H9 (cell line): ENCODE data around the gene FHOD3. TPM values are rescaled to one million over a fixed set of nuclear protein-coding genes. Genes with fewer than 3 reads are reported as not detected.

Source experiments
- DNase-seq: peaks from one replicate; pipeline ENCODE4 v3.0.0-alpha.2; 2017
- H2AFZ ChIP-seq: one replicate; pipeline ENCODE4 v1.6.1; 2013; ENCODE audit warnings: mild to moderate bottlenecking, low read length, control low read depth, moderate library complexity
- H2AK5ac ChIP-seq: 2 replicates; pipeline ENCODE4 v1.6.1; 2013; ENCODE audit warnings: low read length, control low read depth, mixed read lengths; ENCODE audit not compliant: insufficient read length
- H2BK120ac ChIP-seq: one replicate; pipeline ENCODE4 v1.6.1; 2013; ENCODE audit warnings: low read depth, mild to moderate bottlenecking, low read length, control low read depth, inconsistent platforms; ENCODE audit not compliant: poor library complexity, severe bottlenecking
- H2BK12ac ChIP-seq: 2 replicates; pipeline ENCODE4 v1.6.1; 2013; ENCODE audit warnings: low read length, control low read depth, mixed read lengths, low read depth; ENCODE audit not compliant: insufficient read length
- H2BK15ac ChIP-seq: 2 replicates; pipeline ENCODE4 v1.6.1; 2013; ENCODE audit warnings: low read depth, low read length, control low read depth
- H2BK20ac ChIP-seq: one replicate; pipeline ENCODE4 v1.6.1; 2013; ENCODE audit warnings: low read depth, mild to moderate bottlenecking, low read length, control low read depth, inconsistent platforms; ENCODE audit not compliant: poor library complexity, severe bottlenecking
- H2BK5ac ChIP-seq: 2 replicates; pipeline ENCODE4 v1.6.1; 2013; ENCODE audit warnings: low read length, control low read depth, mixed read lengths; ENCODE audit not compliant: insufficient read length
- H3K14ac ChIP-seq: 2 replicates; pipeline ENCODE4 v1.6.1; 2013; ENCODE audit warnings: low read length, control low read depth; ENCODE audit not compliant: insufficient read depth
- H3K18ac ChIP-seq: 2 replicates; pipeline ENCODE4 v1.6.1; 2013; ENCODE audit warnings: low read depth, mild to moderate bottlenecking, mixed read lengths, low read length, control low read depth; ENCODE audit not compliant: insufficient read length
- H3K23ac ChIP-seq: 2 replicates; pipeline ENCODE4 v1.6.1; 2013; ENCODE audit warnings: low read length, control low read depth, mixed read lengths, low read depth; ENCODE audit not compliant: insufficient read length
- H3K23me2 ChIP-seq: 2 replicates; pipeline ENCODE4 v1.6.1; 2013; ENCODE audit warnings: low read depth, mild to moderate bottlenecking, mixed read lengths, low read length, control low read depth; ENCODE audit not compliant: insufficient read length, poor library complexity, severe bottlenecking
- H3K27ac ChIP-seq: 2 replicates; pipeline ENCODE4 v1.5.1; 2013; ENCODE audit warnings: low read length, control low read depth, mixed read lengths, low read depth; ENCODE audit not compliant: insufficient read length
- H3K27me3 ChIP-seq: 2 replicates; pipeline ENCODE4 v1.6.1; 2013; ENCODE audit warnings: low read length, control low read depth, inconsistent platforms; ENCODE audit not compliant: insufficient read depth
- H3K4ac ChIP-seq: 2 replicates; pipeline ENCODE4 v1.6.1; 2013; ENCODE audit warnings: low read depth, mild to moderate bottlenecking, control low read depth, inconsistent platforms, low read length, moderate library complexity
- H3K4me1 ChIP-seq: 2 replicates; pipeline ENCODE4 v1.6.1; 2013; ENCODE audit warnings: low read length, control low read depth, inconsistent platforms; ENCODE audit not compliant: insufficient read depth
- H3K4me2 ChIP-seq: 2 replicates; pipeline ENCODE4 v1.6.1; 2013; ENCODE audit warnings: low read length, control low read depth, mixed read lengths; ENCODE audit not compliant: insufficient read length, insufficient read depth
- H3K56ac ChIP-seq: 2 replicates; pipeline ENCODE4 v1.6.1; 2013; ENCODE audit warnings: low read depth, mild to moderate bottlenecking, mixed read lengths, low read length, control low read depth; ENCODE audit not compliant: insufficient read length
- H3K79me1 ChIP-seq: 2 replicates; pipeline ENCODE4 v1.6.1; 2013; ENCODE audit warnings: low read depth, mild to moderate bottlenecking, moderate library complexity, low read length, control low read depth, inconsistent platforms; ENCODE audit not compliant: insufficient read depth, poor library complexity, severe bottlenecking
- H3K79me2 ChIP-seq: 2 replicates; pipeline ENCODE4 v1.6.1; 2013; ENCODE audit warnings: low read length, control low read depth, inconsistent platforms; ENCODE audit not compliant: insufficient read depth
- H3K9ac ChIP-seq: 2 replicates; pipeline ENCODE4 v1.6.1; 2013; ENCODE audit warnings: low read length, control low read depth, mixed read lengths; ENCODE audit not compliant: insufficient read length; ENCODE audit errors: extremely low read depth
- H3K9me3 ChIP-seq: one replicate; pipeline ENCODE4 v1.6.1; 2013; ENCODE audit warnings: low read depth, low read length, inconsistent platforms; ENCODE audit not compliant: control insufficient read depth
- H3T11ph ChIP-seq: one replicate; pipeline ENCODE4 v1.6.1; 2013; ENCODE audit warnings: mild to moderate bottlenecking, low read length, control low read depth, inconsistent platforms
- H4K20me1 ChIP-seq: one replicate; pipeline ENCODE4 v1.6.1; 2013; ENCODE audit not compliant: control insufficient read depth, insufficient read length, insufficient read depth
- H4K5ac ChIP-seq: 2 replicates; pipeline ENCODE4 v1.6.1; 2013; ENCODE audit warnings: low read depth, mild to moderate bottlenecking, mixed read lengths, low read length, control low read depth; ENCODE audit not compliant: insufficient read length
- H4K8ac ChIP-seq: replicated peaks from 2 replicates; pipeline ENCODE4 v1.6.1; 2013; ENCODE audit warnings: low read length, control low read depth, mixed read lengths, low read depth; ENCODE audit not compliant: insufficient read length
- H4K91ac ChIP-seq: 2 replicates; pipeline ENCODE4 v1.6.1; 2013; ENCODE audit warnings: low read depth, mild to moderate bottlenecking, moderate library complexity, mixed read lengths, low read length, control low read depth; ENCODE audit not compliant: insufficient read length
- H3K27ac Mint-ChIP-seq, 3 experiments: 2 replicates in 2 of 3; 3 replicates in 1 of 3; pipeline ENCODE4 v1.8.0; 2020 to 2021; ENCODE audit warnings: mixed read lengths in 3 of 3, mild to moderate bottlenecking in 1 of 3, moderate library complexity in 1 of 3
- H3K27me3 Mint-ChIP-seq: 2 replicates; pipeline ENCODE4 v1.8.0; 2021; ENCODE audit warnings: low read depth, mild to moderate bottlenecking, moderate library complexity, mixed read lengths
- H3K36me3 Mint-ChIP-seq, 3 experiments: 2 replicates in 2 of 3; 3 replicates in 1 of 3; pipeline ENCODE4 v1.8.0; 2020 to 2021; ENCODE audit warnings: low read depth in 3 of 3, mixed read lengths in 3 of 3; ENCODE audit not compliant: insufficient read depth in 1 of 3
- H3K4me1 Mint-ChIP-seq, 2 experiments: 2 replicates each; pipeline ENCODE4 v1.8.0; 2020; ENCODE audit warnings: mixed read lengths in 2 of 2
- H3K4me3 Mint-ChIP-seq, 2 experiments: 2 replicates in 1 of 2; 3 replicates in 1 of 2; pipeline ENCODE4 v1.8.0; 2020 to 2021; ENCODE audit warnings: mild to moderate bottlenecking in 2 of 2, mixed read lengths in 2 of 2, moderate library complexity in 1 of 2
- H3K9me3 Mint-ChIP-seq, 2 experiments: 2 replicates in 1 of 2; 3 replicates in 1 of 2; pipeline ENCODE4 v1.8.0; 2020; ENCODE audit warnings: mild to moderate bottlenecking in 2 of 2, mixed read lengths in 2 of 2, moderate library complexity in 1 of 2
- CTCF ChIP-seq: fragments of 200-600 bp; sonication (generic); conservative IDR thresholded peaks from 3 replicates; pipeline ENCODE4 v1.8.0; 2021; ENCODE audit warnings: antibody characterized with exemption, mild to moderate bottlenecking
- WGBS: extraction: QIAGEN DNeasy Blood & Tissue Kit; methylation state at CpG from one replicate; pipeline ENCODE4 v1.1.7; 2013; ENCODE audit warnings: missing lambda C conversion rate, low lambda C conversion rate, mixed read lengths; ENCODE audit not compliant: insufficient read length; ENCODE audit errors: extremely low coverage; 5-methylcytosine and 5-hydroxymethylcytosine counted together
- total RNA-seq: library from RNA; stranded (reverse); gene quantifications from 2 replicates; pipeline ENCODE4 v1.2.1, GENCODE V29; 2021

FHOD3 gene
- total RNA-seq, 1 experiment from 2014 or later = 8.0 TPM

- Histone ChIP-seq H2BK20ac (no peak overlapping the region), H4K8ac (no peak overlapping the region), H3K23me2 (no peaks in the 10 kb centered on the region), H3K56ac (no peak overlapping the region), H3K27ac (no peak overlapping the region), H3K9me3 (no peaks in the 10 kb centered on the region), H3K14ac (no peak overlapping the region), H3K23ac (no peak overlapping the region), H4K91ac (no peak overlapping the region), H4K20me1 (no peaks in the 10 kb centered on the region), H2BK5ac (no peak overlapping the region), H3K4me1 (no peaks in the 10 kb centered on the region), H3K18ac (no peak overlapping the region), H3K9ac (no peak overlapping the region), H3K4me2 (no peak overlapping the region), H4K5ac (no peak overlapping the region), H3K27me3 (no peaks in the 10 kb centered on the region), H2BK120ac (no peak overlapping the region), H2AK5ac (no peak overlapping the region), H3T11ph (no peak overlapping the region), H2AFZ (no peak overlapping the region), H3K4ac (no peak overlapping the region), H3K79me1 (no peaks in the 10 kb centered on the region), H3K79me2 (no peaks in the 10 kb centered on the region), H2BK12ac (no peak overlapping the region), H2BK15ac (no peak overlapping the region)
- no CpG with 5 or more reads among the region's 2 CpGs for WGBS
- H3K27me3 Mint-ChIP-seq = no peaks in the 10 kb centered on the region
- H3K27ac Mint-ChIP-seq = peak overlapping the region; percentile 29 to 72 (median 57); a peak in 5 of 7 replicates
- no peak for TF ChIP-seq CTCF
- peaks cover 0 to 2% of the 10 kb centered on the region in 2 experiments; a peak in 2 of 5 replicates for H3K9me3 Mint-ChIP-seq
- H3K36me3 Mint-ChIP-seq = peaks cover 4 to 14% (median 13%) of the 10 kb centered on the region in 3 experiments; a peak in 5 of 7 replicates
- H3K4me3 Mint-ChIP-seq = no peak overlapping the region
- DNase-seq = no peak
- H3K4me1 Mint-ChIP-seq = peaks cover 9 to 10% of the 10 kb centered on the region in 2 experiments; a peak in 3 of 4 replicates
Observed at GRCh38 chr18:36501100-36501499, 203.6 kb downstream of the FHOD3 start.
